GM12878 (cell line): ENCODE results near the gene LTB4R. TPM values are rescaled to one million over a fixed set of nuclear protein-coding genes. Genes with fewer than 3 reads are reported as not detected.

ENCODE experiments used
- ATF3 ChIP-seq: IDR thresholded peaks from 2 replicates; pipeline ENCODE4 v1.6.1; 2011; ENCODE audit warnings: low read depth, mild to moderate bottlenecking, low read length, moderate library complexity, borderline replicate concordance; ENCODE audit errors: extremely low read depth
- CBX3 ChIP-seq: fragments of 200-600 bp; sonication (generic); IDR thresholded peaks from 2 replicates; pipeline ENCODE4 v1.6.1; 2016; ENCODE audit warnings: low read depth, borderline replicate concordance
- CHD1 ChIP-seq: IDR thresholded peaks from 2 replicates; pipeline ENCODE4 v1.6.1; 2012; ENCODE audit warnings: low read depth, low read length, improper control_type of control experiment
- CHD2 ChIP-seq: IDR thresholded peaks from 2 replicates; pipeline ENCODE4 v1.6.1; 2011; ENCODE audit warnings: low read depth, low read length, improper control_type of control experiment, borderline replicate concordance
- MTA2 ChIP-seq: fragments of 450-650 bp; IDR thresholded peaks from 2 replicates; pipeline ENCODE4 v1.6.1; 2016; ENCODE audit warnings: low read depth, mild to moderate bottlenecking, moderate library complexity
- MYC ChIP-seq: IDR thresholded peaks from 2 replicates; pipeline ENCODE4 v1.6.1; 2011; ENCODE audit warnings: mild to moderate bottlenecking, low read length, moderate library complexity, inconsistent platforms; ENCODE audit not compliant: insufficient read depth, insufficient replicate concordance, insufficient read length, severe bottlenecking
- NR2C1 ChIP-seq: fragments of 450-650 bp; IDR thresholded peaks from 2 replicates; pipeline ENCODE4 v1.6.1; 2017; ENCODE audit warnings: antibody characterized with exemption, mild to moderate bottlenecking, moderate library complexity
- PBX3 ChIP-seq: IDR thresholded peaks from 2 replicates; pipeline ENCODE4 v1.6.1; 2011; ENCODE audit warnings: mild to moderate bottlenecking, low read depth, low read length, moderate library complexity; ENCODE audit not compliant: insufficient replicate concordance
- RFX5 ChIP-seq: IDR thresholded peaks from 2 replicates; pipeline ENCODE4 v1.6.1; 2011; ENCODE audit warnings: low read depth, low read length, improper control_type of control experiment
- SKIL ChIP-seq: fragments of 450-650 bp; IDR thresholded peaks from 2 replicates; pipeline ENCODE4 v1.6.1; 2017; ENCODE audit warnings: mild to moderate bottlenecking, low read depth, inconsistent platforms; ENCODE audit not compliant: poor library complexity, severe bottlenecking
- SMARCA5 ChIP-seq: fragments of 450-650 bp; IDR thresholded peaks from 2 replicates; pipeline ENCODE4 v1.6.1; 2017; ENCODE audit warnings: mild to moderate bottlenecking
- STAT3 ChIP-seq: IDR thresholded peaks from 2 replicates; pipeline ENCODE4 v1.6.1; 2011; ENCODE audit warnings: low read depth, low read length, improper control_type of control experiment
- SUZ12 ChIP-seq: fragments of 200-600 bp; sonication (generic); IDR thresholded peaks from one replicate; pipeline ENCODE4 v1.6.1; 2018; ENCODE audit warnings: antibody characterized with exemption, mild to moderate bottlenecking; ENCODE audit not compliant: unreplicated experiment
- YY1 ChIP-seq: IDR thresholded peaks from 2 replicates; pipeline ENCODE4 v1.6.1; 2011; ENCODE audit warnings: low read depth, mild to moderate bottlenecking, low read length
- ZNF207 ChIP-seq: fragments of 450-650 bp; IDR thresholded peaks from 2 replicates; pipeline ENCODE4 v1.6.1; 2014; ENCODE audit warnings: antibody characterized with exemption, mild to moderate bottlenecking, borderline replicate concordance
- ZNF217 ChIP-seq: fragments of 450-650 bp; IDR thresholded peaks from 2 replicates; pipeline ENCODE4 v1.6.1; 2017; ENCODE audit warnings: antibody characterized with exemption, mild to moderate bottlenecking
- polyA plus RNA-seq, 11 experiments: library from polyadenylated mRNA; depleted of rRNA in 4 of 11; unstranded in 6 of 11; stranded (reverse) in 5 of 11; fragments of >200 nt; fragmentation: Nextera tagmentation in 4 of 11; fragmentation: Illumina TruSeq in 1 of 11; extraction: Ambion mirVana in 4 of 11; extraction: Trizol in 1 of 11; gene quantifications; 1 replicate in 1 of 11; 2 replicates in 10 of 11; pipeline versions ENCODE4 v1.2.1 to v1.2.3, GENCODE V29; 2011 to 2016; ENCODE audit warnings: inconsistent platforms in 2 of 11, missing spikeins in 2 of 11, low read depth in 1 of 11
- total RNA-seq, 4 experiments: library from RNA; depleted of rRNA in 3 of 4; stranded (reverse); fragments of >200 nt in 3 of 4; fragmentation: Illumina TruSeq in 1 of 4; extraction: Trizol in 1 of 4; gene quantifications; 2 replicates each; pipeline versions ENCODE4 v1.2.1 to v1.2.3, GENCODE V29; 2013 to 2021
- TF ChIP-seq, protein P1 (sequence below), 3 experiments: IDR thresholded peaks in 2 of 3; conservative IDR thresholded peaks in 1 of 3; 2 replicates each; pipeline ENCODE4 v1.5.1; 2011; ENCODE audit warnings: low read depth in 3 of 3, low read length in 3 of 3, mild to moderate bottlenecking in 3 of 3, control low read depth in 2 of 3, moderate library complexity in 2 of 3, inconsistent platforms in 1 of 3, mixed read lengths in 1 of 3; ENCODE audit not compliant: control insufficient read depth in 2 of 3, insufficient read depth in 1 of 3; ENCODE audit errors: extremely low read depth in 1 of 3

The LTB4R gene
- total and polyA plus RNA-seq, 10 of the 15 experiments (the other 5 are each of a cell fraction or from before 2014, with no cell fraction given) = 1.2 to 14.0 (median 4.0) TPM

GRCh38 chr14:24296341-24297157, 14.8 kb upstream of the LTB4R start (continued):
- no peak for TF ChIP-seq SKIL
- TF ChIP-seq, protein P1, sequence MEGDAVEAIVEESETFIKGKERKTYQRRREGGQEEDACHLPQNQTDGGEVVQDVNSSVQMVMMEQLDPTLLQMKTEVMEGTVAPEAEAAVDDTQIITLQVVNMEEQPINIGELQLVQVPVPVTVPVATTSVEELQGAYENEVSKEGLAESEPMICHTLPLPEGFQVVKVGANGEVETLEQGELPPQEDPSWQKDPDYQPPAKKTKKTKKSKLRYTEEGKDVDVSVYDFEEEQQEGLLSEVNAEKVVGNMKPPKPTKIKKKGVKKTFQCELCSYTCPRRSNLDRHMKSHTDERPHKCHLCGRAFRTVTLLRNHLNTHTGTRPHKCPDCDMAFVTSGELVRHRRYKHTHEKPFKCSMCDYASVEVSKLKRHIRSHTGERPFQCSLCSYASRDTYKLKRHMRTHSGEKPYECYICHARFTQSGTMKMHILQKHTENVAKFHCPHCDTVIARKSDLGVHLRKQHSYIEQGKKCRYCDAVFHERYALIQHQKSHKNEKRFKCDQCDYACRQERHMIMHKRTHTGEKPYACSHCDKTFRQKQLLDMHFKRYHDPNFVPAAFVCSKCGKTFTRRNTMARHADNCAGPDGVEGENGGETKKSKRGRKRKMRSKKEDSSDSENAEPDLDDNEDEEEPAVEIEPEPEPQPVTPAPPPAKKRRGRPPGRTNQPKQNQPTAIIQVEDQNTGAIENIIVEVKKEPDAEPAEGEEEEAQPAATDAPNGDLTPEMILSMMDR (IDR thresholded peaks at IDR 0.05 in 2 of 3, conservative IDR thresholded peaks at IDR 0.05 in 1 of 3; ENCODE audit: control insufficient read depth in 2 of 3, extremely low read depth in 1 of 3, insufficient read depth in 1 of 3, low read depth in 3 of 3, low read length in 3 of 3) = peak; percentile 77 to 91 (median 80); a peak in 5 of 6 replicates
- no peak for TF ChIP-seq ZNF217
- peak; percentile 40 for TF ChIP-seq PBX3
- peak; percentile 79 for TF ChIP-seq YY1
- no peak for TF ChIP-seq MYC
- TF ChIP-seq CBX3 = no peak
- TF ChIP-seq ATF3 = no peak
- TF ChIP-seq ZNF207 = peak; percentile 63; the same call in 1 of the 2 replicates
- no peak for TF ChIP-seq CHD2
- TF ChIP-seq STAT3 = peak; percentile 81; the same call in 1 of the 2 replicates
- peak; percentile 49; the same call in 1 of the 2 replicates for TF ChIP-seq SMARCA5
- TF ChIP-seq CHD1 = no peak
- TF ChIP-seq MTA2 = 0 out of 2 replicates have a peak, but pooled peaks have one; percentile 33
- TF ChIP-seq NR2C1 = no peak
- no peak for TF ChIP-seq RFX5
- TF ChIP-seq SUZ12 = no peak
